Measurements from ENCODE around the gene HNRNPUL1.

The HNRNPUL1 gene

DNA sequence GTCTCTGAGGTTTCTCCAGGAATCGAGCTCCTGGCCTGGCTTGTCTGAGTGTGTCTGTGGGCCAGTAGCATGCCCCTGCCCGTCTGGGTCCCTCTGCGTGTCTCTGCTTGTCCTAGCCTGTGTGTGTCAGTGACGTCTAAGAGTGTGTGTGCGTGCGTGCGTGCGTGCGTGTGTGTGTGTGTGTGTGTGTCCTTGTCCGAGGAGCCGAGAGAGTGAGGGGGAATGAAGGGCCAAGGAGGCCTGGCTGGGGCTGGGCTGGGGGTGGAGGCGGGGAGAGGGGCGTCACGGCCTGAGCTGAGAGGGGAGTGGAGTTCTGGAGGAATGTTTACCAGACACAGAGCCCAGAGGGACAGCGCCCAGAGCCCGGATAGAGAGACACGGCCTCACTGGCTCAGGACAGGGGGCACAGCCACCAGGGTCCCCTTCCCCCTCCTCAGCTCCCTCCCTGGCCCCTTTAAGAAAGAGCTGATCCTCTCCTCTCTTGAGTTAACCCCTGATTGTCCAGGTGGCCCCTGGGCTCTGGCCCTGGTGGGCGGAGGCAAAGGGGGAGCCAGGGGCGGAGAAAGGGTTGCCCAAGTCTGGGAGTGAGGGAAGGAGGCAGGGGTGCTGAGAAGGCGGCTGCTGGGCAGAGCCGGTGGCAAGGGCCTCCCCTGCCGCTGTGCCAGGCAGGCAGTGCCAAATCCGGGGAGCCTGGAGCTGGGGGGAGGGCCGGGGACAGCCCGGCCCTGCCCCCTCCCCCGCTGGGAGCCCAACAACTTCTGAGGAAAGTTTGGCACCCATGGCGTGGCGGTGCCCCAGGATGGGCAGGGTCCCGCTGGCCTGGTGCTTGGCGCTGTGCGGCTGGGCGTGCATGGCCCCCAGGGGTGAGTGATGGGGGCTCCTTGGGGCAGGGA lies 45.3 kb upstream of the HNRNPUL1 start, which contains the start of gene AXL:
Gene AXL, plus strand, starts transcription at position 609 of the 893 bp plus-strand sequence. Its CDS starts 170 bp downstream, at position 779.
- H4K20me1 ChIP-seq (ENCODE audit: insufficient read depth, low read length, poor library complexity, severe bottlenecking) = no peaks in the 10 kb centered on the region
- no peak within 1 kb of the TSS for H3K4me2 ChIP-seq (ENCODE audit: low read depth, low read length, poor library complexity, severe bottlenecking)
- H3K9me3 ChIP-seq (ENCODE audit: insufficient read depth, low read depth, low read length) = no peaks in the 10 kb centered on the region
- TF ChIP-seq, protein P1, sequence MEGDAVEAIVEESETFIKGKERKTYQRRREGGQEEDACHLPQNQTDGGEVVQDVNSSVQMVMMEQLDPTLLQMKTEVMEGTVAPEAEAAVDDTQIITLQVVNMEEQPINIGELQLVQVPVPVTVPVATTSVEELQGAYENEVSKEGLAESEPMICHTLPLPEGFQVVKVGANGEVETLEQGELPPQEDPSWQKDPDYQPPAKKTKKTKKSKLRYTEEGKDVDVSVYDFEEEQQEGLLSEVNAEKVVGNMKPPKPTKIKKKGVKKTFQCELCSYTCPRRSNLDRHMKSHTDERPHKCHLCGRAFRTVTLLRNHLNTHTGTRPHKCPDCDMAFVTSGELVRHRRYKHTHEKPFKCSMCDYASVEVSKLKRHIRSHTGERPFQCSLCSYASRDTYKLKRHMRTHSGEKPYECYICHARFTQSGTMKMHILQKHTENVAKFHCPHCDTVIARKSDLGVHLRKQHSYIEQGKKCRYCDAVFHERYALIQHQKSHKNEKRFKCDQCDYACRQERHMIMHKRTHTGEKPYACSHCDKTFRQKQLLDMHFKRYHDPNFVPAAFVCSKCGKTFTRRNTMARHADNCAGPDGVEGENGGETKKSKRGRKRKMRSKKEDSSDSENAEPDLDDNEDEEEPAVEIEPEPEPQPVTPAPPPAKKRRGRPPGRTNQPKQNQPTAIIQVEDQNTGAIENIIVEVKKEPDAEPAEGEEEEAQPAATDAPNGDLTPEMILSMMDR (conservative IDR thresholded peaks at IDR 0.05; ENCODE audit: low read length) = no peak
- no peak for TF ChIP-seq EZH2phosphoT487 (IDR thresholded peaks at IDR 0.05; ENCODE audit: borderline replicate concordance)
- no peaks in the 10 kb centered on the region for H3K79me2 ChIP-seq (ENCODE audit: insufficient read depth, low read length)
- no peaks in the 10 kb centered on the region for H3K9me2 ChIP-seq (replicated peaks; ENCODE audit: low read depth, low read length)
- H3K36me3 ChIP-seq (ENCODE audit: insufficient read depth, low read length) = no peaks in the 10 kb centered on the region
- no peaks in the 10 kb centered on the region for H3K4me1 ChIP-seq (ENCODE audit: insufficient read depth, low read length, poor library complexity, severe bottlenecking)
- H3F3A ChIP-seq (ENCODE audit: low read depth) = no peaks in the 10 kb centered on the region
- no peak within 1 kb of the TSS for H3K4me3 ChIP-seq (ENCODE audit: low read length, poor library complexity, severe bottlenecking)
- H2AFZ ChIP-seq (ENCODE audit: low read length) = no peak within 1 kb of the TSS
- H3K27me3 ChIP-seq (ENCODE audit: insufficient read depth, low read length, poor library complexity, severe bottlenecking) = no peaks in the 10 kb centered on the region
- H3K9ac ChIP-seq (ENCODE audit: low read depth, low read length, poor library complexity, severe bottlenecking) = no peak within 1 kb of the TSS

DNA sequence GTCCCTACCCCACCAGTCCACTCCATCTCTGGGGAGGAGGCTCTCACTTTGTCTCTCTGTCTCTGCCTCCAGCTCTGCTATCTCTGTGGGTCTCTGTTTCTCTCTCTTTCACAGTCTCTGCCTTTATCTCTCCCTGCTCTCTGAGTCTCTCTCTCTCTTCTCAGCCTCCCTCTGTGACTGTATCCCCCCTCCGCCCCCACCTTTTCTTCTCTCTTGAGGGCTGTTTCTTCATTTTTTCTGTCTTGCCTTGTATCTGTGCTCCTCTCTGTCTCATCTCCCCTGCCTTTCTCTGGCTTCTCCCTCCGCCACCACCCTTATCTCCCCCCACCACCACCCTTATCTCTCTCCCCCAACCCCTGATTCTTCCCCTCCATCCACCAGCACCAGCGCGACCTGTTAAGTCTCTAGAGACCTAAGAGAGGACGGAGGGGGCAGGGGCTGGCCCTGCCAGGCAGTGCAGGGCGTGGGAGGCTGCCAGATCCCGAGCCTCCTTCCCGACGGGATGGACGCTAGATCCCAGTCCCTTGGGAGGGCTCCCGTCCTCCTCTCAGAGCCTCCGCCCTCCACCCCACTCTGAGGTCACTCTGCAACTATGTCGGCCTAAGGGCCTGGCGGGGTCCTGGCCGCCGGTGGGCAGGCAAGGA lies 44.1 kb upstream of the HNRNPUL1 start:
- Histone ChIP-seq H4K20me1 (ENCODE audit: insufficient read depth, low read length, poor library complexity, severe bottlenecking) (no peaks in the 10 kb centered on the region), H3K4me1 (ENCODE audit: insufficient read depth, low read length, poor library complexity, severe bottlenecking) (no peaks in the 10 kb centered on the region), H2AFZ (ENCODE audit: low read length) (no peak overlapping the region), H3K27me3 (ENCODE audit: insufficient read depth, low read length, poor library complexity, severe bottlenecking) (no peaks in the 10 kb centered on the region), H3K4me3 (ENCODE audit: low read length, poor library complexity, severe bottlenecking) (no peak overlapping the region), H3F3A (ENCODE audit: low read depth) (no peaks in the 10 kb centered on the region), H3K4me2 (ENCODE audit: low read depth, low read length, poor library complexity, severe bottlenecking) (no peak overlapping the region), H3K9me3 (ENCODE audit: insufficient read depth, low read depth, low read length) (no peaks in the 10 kb centered on the region), H3K79me2 (ENCODE audit: insufficient read depth, low read length) (no peaks in the 10 kb centered on the region), H3K9me2 (replicated peaks; ENCODE audit: low read depth, low read length) (no peaks in the 10 kb centered on the region), H3K9ac (ENCODE audit: low read depth, low read length, poor library complexity, severe bottlenecking) (no peak overlapping the region), H3K36me3 (ENCODE audit: insufficient read depth, low read length) (no peaks in the 10 kb centered on the region)
- TF ChIP-seq, protein P1 (conservative IDR thresholded peaks at IDR 0.05; ENCODE audit: low read length) = no peak
- TF ChIP-seq EZH2phosphoT487 (IDR thresholded peaks at IDR 0.05; ENCODE audit: borderline replicate concordance) = no peak

DNA sequence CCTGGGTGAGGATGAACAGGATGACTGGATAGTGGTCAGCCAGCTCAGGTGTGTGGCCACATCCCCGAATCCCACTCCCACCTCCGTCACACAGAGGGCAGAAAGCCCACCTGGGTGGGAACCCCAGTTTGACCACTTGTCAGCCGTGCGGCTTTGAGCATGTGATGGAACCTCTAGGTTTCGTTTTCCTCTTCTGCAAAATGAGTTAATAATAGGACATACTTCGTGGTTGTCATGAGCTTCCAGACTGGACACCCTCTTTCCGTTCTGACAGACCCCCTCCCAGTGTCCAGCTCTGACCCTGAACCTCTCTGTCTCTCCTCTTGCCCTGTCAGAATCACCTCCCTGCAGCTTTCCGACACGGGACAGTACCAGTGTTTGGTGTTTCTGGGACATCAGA lies 43.4 kb upstream of the HNRNPUL1 start:
- Histone ChIP-seq H3K4me2 (ENCODE audit: low read depth, low read length, poor library complexity, severe bottlenecking) (no peak overlapping the region), H3K4me3 (ENCODE audit: low read length, poor library complexity, severe bottlenecking) (no peak overlapping the region), H3K9ac (ENCODE audit: low read depth, low read length, poor library complexity, severe bottlenecking) (no peak overlapping the region)

More for the DNA sequence above, 43.4 kb upstream of the HNRNPUL1 start:
- H3K9me2 ChIP-seq (replicated peaks; ENCODE audit: low read depth, low read length) = no peaks in the 10 kb centered on the region
- H3K27me3 ChIP-seq (ENCODE audit: insufficient read depth, low read length, poor library complexity, severe bottlenecking) = peaks cover under 1% of the 10 kb centered on the region
- TF ChIP-seq, protein P1 (conservative IDR thresholded peaks at IDR 0.05; ENCODE audit: low read length) = no peak
- no peak for TF ChIP-seq EZH2phosphoT487 (IDR thresholded peaks at IDR 0.05; ENCODE audit: borderline replicate concordance)
- no peaks in the 10 kb centered on the region for H3F3A ChIP-seq (ENCODE audit: low read depth)
- H3K36me3 ChIP-seq (ENCODE audit: insufficient read depth, low read length) = no peaks in the 10 kb centered on the region
- no peaks in the 10 kb centered on the region for H3K79me2 ChIP-seq (ENCODE audit: insufficient read depth, low read length)
- no peaks in the 10 kb centered on the region for H3K9me3 ChIP-seq (ENCODE audit: insufficient read depth, low read depth, low read length)
- H4K20me1 ChIP-seq (ENCODE audit: insufficient read depth, low read length, poor library complexity, severe bottlenecking) = no peaks in the 10 kb centered on the region
- H3K4me1 ChIP-seq (ENCODE audit: insufficient read depth, low read length, poor library complexity, severe bottlenecking) = no peaks in the 10 kb centered on the region
- no peak overlapping the region for H2AFZ ChIP-seq (ENCODE audit: low read length)

Data from Loucy (cell line).